HL-60/S4 (cell line): ENCODE results near the gene RAD51B.

ENCODE experiments used
- in situ Hi-C: fragments of 300-500 bp; cut with MboI; formaldehyde crosslinking; loops from 2 replicates; pipeline ENCODE4 v1.14.3; 2022; ENCODE audit warnings: low sequenced_read_pairs

RAD51B gene

GRCh38 chr14:68139431-68140075, 320.0 kb downstream of the RAD51B start:
- in situ Hi-C loops, result no loop called here

GRCh38 chr14:68140076-68140741, 320.6 kb downstream of the RAD51B start:
- in situ Hi-C loops, result no loop called here

- in situ Hi-C loops, result no loop called here
These were observed 321.2 kb downstream of the RAD51B start for GRCh38 chr14:68140806-68141205.

- in situ Hi-C loops, result no loop called here
These were observed 321.9 kb downstream of the RAD51B start for GRCh38 chr14:68141281-68142088.

GRCh38 chr14:68143341-68143841, 323.8 kb downstream of the RAD51B start:
- in situ Hi-C loops, result no loop called here

GRCh38 chr14:68144051-68144681, 324.6 kb downstream of the RAD51B start:
- in situ Hi-C loops, result no loop called here

- in situ Hi-C loops, result no loop called here
These were observed 325.5 kb downstream of the RAD51B start for GRCh38 chr14:68145036-68145435.

- in situ Hi-C loops, result no loop called here
These were observed 326.0 kb downstream of the RAD51B start for GRCh38 chr14:68145539-68145938.

- in situ Hi-C loops, result no loop called here
These were observed 327.2 kb downstream of the RAD51B start for GRCh38 chr14:68146818-68147217.

- in situ Hi-C loops, result no loop called here
These were observed 327.7 kb downstream of the RAD51B start for GRCh38 chr14:68147303-68147702.

- in situ Hi-C loops, result no loop called here
These were observed 328.7 kb downstream of the RAD51B start for GRCh38 chr14:68148276-68148675.

GRCh38 chr14:68148763-68149162, 329.2 kb downstream of the RAD51B start:
- in situ Hi-C loops, result no loop called here

- in situ Hi-C loops, result no loop called here
These were observed 333.7 kb downstream of the RAD51B start for GRCh38 chr14:68153275-68153674.

GRCh38 chr14:68154275-68154674, 334.7 kb downstream of the RAD51B start:
- in situ Hi-C loops, result no loop called here

GRCh38 chr14:68157971-68158371, 338.4 kb downstream of the RAD51B start:
- in situ Hi-C loops, result no loop called here

GRCh38 chr14:68158640-68159039, 339.1 kb downstream of the RAD51B start:
- in situ Hi-C loops, result no loop called here

- in situ Hi-C loops, result no loop called here
These were observed 340.4 kb downstream of the RAD51B start for GRCh38 chr14:68159701-68160633.

GRCh38 chr14:68160779-68161546, 341.4 kb downstream of the RAD51B start:
- in situ Hi-C loops, result no loop called here

- in situ Hi-C loops, result no loop called here
These were observed 343.3 kb downstream of the RAD51B start for GRCh38 chr14:68162887-68163286.
